Umbilical cord (tissue), 2 donors: ENCODE data around the gene MYL5. TPM values are rescaled to one million over a fixed set of nuclear protein-coding genes. Genes with fewer than 3 reads are reported as not detected.
"Not testable (repeated sequence)": the region's sequence is repeated elsewhere in the genome, so short reads cannot be mapped to it uniquely, and the experiment has no call there.

Experiments used
- DNase-seq: peaks from one replicate; pipeline ENCODE4 v3.0.0-alpha.2; 2015; ENCODE audit warnings: low spot score
- total RNA-seq: library from RNA; depleted of rRNA; stranded (reverse); fragments of >200 nt; gene quantifications from one replicate; pipeline ENCODE4 v1.2.3, GENCODE V29; 2014; ENCODE audit warnings: low replicate concordance; ENCODE audit not compliant: insufficient read depth

MYL5 gene
- total RNA-seq, 1 donor from 2014 or later, result 10.1 TPM

DNA sequence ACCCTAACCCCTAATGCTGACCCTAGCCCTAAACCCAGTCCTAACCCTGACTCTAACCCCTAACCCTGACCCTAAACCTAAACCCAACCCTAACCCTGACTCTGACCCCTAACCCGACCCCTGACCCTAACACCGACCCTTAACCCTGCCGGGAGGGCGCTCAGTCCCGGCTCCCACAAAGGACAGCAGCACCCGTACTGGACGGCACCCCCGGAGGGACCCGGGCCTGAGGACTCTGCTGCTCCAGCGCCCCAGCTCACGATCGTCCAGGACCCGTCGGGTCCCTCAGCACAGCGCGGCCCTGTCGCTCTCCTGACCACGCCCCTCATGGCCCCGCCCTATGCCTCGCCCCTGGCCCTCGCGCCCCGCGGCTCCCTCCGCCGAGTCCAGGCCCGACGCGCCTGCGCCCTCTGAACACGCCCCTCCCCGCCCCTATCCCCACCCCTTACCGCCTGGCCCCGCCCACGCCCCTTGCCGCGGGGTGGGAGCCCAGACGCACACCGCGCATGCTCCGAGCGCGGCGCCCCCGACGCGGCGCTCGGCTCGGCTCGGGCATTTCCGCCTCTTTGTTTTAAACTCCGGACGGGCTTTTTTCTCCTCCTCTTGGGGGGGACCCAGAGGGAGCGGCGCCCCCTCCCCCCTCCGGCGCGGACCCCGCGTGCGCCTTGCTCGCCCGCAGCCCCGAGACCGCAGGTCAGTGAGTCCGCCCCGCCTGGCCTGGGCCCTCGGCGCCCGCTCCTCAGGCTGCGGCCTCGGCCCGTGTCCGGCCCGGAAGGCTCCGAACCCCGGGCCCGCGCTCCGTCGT lies 31.1 kb downstream of the MYL5 start, which contains the start of gene PCGF3:
Gene PCGF3, plus strand, starts transcription at position 555 of the 805 bp plus-strand sequence. CDS start 27,849 bp downstream, outside the sequence.
- DNase-seq, result peak; percentile 97

DNA sequence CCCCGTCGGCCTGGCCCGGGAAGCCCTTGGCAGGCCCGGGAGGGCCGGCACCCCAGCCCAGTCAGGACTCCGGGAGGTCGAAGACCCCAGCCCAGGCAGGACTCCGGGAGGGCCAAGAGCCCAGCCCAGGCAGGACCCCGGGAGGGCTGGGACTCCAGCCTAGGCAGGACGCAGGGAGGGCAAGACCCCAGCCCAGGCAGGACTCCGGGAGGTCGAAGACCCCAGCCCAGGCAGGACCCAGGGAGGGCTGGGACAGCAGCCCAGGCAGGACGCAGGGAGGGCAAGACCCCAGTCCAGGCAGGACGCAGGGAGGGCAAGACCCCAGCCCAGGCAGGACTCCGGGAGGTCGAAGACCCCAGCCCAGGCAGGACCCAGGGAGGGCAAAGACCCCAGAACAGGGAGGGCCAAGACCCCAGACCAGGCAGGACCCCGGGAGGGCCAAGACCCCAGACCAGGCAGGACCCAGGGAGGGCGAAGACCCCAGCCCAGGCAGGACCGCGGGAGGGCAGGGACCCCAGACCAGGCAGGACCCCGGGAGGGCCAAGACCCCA lies 31.8 kb downstream of the MYL5 start:
- DNase-seq, result not testable (repeated sequence)

DNA sequence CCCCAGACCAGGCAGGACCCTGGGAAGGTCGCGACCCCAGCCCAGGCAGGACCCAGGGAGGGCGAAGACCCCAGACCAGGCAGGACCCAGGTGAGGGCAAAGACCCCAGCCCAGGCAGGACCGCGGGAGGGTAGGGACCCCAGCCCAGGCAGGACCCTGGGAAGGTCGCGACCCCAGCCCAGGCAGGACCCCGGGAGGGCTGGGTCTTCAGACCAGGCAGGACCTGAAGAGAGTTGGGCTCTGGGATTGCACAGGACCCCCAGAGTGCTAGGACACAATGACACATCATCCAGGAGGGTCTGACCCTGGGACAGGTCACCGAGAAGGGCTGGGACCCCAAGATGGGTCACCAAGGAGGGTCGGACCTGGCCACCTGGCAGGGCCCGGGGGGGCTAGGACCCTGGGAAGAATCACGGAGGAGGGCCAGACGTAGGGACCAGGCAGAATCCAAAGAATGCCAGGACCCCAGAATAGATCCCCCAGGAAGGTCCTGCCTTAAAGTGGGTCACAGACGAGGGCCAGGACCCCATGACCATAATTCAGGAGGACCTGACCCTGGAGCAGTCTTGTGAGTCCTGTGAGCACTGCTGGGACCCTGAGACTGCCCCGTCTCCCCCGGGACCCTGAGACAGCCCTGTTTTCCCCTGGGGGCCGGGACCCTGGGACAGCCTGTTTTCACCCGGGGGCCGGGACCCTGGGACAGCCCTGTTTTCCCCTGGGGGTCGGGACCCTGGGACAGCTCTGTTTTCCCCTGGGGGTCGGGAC lies 32.7 kb downstream of the MYL5 start:
- DNase-seq, result no peak

DNA sequence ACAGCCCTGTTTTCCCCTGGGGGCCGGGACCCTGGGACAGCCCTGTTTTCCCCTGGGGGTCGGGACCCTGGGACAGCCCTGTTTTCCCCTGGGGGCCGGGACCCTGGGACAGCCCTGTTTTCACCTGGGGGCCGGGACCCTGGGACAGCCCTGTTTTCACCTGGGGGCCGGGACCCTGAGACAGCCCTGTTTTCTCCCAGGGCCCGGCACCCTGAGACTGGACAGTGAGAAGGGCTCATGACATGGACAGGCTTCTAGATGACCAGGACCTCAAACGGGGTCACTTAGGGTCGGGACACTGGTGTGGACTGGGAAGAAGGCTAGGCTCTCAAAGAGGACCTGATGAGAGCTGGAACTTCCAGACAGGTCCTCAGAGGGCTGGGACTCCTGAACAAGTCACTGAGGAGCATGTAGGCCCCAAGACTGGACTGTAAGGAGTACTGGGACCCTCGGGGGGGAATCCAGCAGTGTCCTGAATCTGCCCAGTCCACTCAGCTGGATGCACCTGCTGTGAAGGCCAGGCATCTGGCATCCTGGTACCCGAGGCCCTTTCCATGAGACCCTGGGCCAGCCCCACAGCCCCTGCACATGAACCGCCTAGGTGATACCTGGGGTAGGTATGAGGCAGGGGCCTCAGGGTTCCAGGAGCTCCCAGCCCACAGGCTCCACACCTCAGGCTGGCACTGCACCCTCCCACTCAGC lies 33.7 kb downstream of the MYL5 start:
- no peak for DNase-seq

DNA sequence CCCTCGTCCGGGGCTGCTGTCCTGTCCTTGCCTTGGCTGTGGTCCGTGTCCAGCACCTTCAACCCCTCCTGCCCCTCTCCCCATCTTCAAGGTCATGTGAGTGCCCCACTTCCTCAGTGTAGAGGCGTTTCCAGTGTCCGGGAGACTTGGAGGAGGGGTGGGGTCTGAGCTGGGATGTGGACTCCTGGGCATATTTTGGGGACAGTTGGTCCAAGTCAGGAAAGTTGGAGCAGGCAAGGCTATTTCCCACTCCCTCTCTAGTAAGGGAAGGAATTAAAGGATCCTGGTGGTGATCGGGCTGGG lies 34.2 kb downstream of the MYL5 start:
- DNase-seq, result no peak

DNA sequence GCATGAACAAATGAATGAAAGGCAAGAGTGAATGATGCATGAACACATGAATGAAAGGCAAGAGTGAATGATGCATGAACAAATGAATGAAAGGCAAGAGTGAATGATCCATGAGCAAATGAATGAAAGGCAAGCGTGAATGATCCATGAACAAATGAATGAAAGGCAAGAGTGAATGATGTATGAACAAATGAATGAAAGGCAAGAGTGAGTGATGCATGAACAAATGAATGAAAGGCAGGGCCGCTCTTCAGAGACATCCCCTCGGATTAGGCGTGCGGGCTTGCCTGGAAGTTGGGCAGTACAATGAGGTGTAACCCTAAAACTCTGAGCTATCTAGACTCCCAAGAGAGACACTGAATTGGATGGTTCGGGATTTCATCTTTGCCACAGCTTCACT lies 35.0 kb downstream of the MYL5 start:
- DNase-seq, result no peak

DNA sequence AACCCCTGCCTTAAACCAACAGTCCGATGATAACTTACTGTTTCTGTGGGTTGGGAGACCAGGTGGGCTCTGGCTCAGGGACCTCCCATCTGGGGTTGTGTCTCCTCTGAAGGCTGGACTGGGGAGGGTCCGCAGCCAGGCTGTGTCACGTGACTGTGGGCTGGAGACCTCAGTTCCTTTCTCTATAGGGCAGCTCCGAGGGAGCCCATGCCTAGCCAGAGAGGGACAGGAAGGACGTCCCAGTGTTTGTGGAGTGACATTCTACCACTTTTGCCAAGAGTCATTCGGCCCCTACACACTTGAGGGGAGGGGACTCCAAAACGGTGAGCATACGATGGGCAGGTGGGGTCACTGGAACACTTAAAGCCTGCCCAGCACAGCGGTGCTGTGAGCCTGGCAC lies 35.8 kb downstream of the MYL5 start:
- DNase-seq, result no peak

DNA sequence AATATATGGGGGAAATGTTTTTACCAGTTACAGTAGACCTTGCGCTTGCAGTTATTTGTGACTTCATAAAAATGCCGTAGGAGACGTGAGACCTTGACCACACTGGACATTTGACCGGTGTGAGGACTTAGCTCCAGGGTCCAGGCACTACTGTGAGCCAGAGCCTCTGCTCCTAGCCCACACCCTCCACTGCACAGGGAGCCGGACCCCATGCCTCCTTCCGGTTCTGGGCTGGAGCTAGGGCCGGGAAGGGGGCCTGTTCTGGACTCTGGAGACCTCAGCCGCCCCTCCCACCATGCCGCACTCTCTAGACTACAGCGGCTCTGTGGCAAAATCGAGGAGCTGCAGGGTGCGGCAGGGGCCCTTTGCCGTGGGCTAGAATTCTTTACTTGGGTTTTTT lies 36.6 kb downstream of the MYL5 start:
- DNase-seq, result no peak

DNA sequence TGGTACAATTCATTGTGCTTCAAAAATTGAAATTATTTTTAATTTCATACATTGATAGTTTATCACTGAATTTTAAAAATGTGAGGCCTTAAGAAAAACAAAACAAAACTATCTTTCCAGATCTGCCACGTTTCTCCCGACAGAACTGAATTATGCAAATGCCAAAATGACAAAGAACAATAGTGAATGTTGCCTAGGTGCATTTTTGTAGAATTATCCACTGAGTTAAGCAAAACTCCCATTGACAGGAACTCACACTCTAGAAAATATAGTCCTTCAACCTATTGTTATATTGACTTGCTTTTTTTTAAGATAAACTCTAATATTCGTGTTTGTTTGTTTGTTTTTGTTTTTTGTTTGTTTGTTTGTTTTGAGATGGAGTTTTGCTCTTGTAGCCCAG lies 37.8 kb downstream of the MYL5 start:
- no peak for DNase-seq

DNA sequence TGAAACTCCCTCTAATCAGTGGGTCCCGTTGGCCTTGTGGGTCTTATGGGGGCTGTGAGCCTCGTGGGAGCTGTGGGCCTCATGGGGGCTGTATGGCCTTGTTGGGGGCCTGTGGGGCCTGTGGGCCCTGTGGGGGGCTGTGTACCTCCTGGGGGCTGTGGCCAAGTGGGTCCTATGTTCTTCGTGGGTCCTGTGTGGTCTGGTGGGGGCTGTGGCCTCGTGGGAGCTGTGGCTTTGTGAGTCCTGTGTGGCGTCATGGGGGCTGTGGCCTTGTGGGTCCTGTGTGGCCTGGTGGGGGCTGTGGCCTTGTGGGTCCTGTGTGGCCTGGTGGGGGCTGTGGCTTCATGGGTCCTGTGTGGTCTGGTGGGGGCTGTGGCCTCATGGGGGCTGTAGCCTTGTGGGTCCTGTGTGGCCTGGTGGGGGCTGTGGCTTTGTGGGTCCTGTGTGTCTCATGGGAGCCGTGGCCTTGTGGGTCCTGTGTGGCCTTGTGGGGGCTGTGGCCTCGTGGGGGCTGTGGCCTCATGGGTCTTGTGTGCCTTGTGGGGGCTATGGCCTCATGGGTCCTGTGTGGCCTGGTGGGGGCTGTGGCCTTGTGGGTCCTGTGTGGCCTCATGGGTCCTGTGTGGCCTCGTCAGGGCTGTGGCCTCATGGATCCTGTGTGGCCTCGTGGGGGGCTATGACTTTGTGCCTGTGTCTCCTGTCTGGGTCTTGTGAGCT lies 38.7 kb downstream of the MYL5 start:
- no peak for DNase-seq

DNA sequence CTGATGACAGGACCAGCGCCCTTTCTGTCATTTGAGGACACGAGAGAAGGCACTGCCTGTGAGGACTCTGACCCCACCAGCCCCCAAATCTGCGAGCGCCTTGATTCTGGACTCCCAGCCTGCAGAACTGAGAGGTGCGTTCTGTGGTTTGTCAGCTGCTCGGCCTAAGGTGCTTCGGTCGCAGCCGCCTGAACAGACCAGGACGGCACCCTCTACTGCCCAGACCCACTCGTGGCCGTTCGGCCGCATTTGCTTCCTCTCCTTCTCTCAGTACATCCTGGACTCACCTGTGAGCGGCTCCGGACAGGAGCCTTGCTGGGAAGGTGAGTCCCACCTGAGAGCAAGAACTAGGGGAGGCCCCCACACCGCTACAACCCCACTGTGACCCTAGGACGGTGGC lies 39.7 kb downstream of the MYL5 start:
- DNase-seq, result no peak

DNA sequence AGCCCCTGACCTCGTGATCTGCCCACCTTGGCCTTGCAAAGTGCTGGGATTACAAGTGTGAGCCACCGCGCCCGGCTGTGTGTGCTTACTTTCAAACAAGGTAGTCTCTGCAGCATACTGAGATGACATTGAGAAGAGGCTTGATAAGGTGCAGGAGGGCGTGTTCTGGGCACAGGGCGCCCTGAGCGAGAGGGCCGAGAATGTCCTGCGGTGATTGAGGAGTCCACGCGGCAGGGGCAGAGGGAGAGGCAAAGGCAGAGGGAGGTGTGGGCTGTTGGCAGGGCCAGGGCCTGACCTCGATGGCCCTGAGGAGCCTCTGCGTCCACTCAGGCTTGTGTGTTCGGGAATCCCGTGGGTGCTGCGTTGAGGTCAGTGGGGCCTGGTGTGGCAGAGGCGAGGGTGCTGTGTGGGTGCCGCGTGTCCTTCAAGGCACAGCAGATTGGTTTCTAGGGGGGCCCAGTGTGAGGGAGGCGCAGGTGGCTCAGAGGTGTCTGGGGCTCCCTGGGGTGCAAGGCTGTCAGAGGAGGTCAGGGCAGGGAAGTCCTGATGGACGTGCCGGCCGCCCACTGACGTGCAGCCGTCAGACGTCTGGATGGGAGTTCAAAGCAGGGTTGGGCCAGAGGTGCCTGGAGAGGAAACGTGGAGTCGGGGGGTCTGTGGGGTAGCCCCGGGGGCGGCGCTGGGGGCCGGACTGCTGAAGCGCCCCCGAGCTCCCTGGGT lies 43.4 kb downstream of the MYL5 start:
- no peak for DNase-seq

DNA sequence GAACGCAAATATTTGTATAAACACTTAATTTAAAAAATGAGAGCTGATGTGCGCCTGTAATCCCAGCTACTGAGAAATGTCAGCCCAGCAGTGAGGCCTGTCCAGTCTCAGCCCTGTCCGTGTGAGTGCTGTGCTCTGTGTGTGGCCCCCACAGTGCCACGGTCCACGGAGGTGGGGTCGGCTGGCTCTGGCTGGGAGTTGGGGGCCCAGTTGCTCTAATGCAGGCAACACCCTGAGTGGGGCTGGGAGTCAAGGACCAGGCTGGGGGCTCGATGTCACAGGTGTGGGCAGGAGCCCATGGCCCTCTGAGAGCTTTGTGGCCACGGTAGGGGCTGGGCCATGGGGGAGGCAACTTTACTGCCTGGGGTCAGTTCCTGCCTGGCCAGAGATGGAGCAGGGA lies 44.1 kb downstream of the MYL5 start:
- DNase-seq, result no peak

DNA sequence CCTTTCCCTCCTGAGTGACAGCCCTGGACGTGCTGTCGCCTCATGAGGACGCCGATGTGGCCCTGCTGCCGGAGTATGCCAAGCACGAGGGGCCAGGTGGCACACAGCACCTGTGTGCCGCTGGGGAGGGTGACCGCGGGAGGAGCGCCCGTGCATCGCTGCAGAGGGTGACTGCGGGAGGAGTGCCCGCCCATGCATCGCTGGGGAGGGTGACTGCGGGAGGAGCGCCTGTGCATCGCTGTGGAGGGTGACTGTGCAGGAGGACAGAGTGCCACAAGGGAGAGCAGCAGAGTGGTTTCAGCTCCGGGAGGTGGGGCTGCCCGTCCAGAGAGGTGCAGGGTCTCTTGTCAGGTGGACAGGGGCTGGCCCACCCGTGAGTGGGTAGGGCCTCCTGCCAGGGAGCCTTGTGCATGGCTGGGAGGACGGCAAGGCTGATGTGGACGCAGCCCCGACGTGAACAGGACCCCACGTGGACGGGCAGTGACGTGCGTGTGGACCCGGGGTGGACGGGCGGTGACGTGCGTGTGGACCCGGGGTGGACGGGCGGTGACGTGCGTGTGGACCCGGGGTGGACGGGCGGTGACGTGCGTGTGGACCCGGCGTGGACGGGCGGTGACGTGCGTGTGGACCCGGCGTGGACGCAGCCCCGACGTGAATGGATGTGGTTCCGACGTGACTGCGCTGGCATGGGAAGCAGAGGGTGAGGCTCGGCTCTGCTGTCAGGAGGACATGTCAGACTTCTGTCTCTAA lies 45.9 kb downstream of the MYL5 start:
- DNase-seq, result no peak

DNA sequence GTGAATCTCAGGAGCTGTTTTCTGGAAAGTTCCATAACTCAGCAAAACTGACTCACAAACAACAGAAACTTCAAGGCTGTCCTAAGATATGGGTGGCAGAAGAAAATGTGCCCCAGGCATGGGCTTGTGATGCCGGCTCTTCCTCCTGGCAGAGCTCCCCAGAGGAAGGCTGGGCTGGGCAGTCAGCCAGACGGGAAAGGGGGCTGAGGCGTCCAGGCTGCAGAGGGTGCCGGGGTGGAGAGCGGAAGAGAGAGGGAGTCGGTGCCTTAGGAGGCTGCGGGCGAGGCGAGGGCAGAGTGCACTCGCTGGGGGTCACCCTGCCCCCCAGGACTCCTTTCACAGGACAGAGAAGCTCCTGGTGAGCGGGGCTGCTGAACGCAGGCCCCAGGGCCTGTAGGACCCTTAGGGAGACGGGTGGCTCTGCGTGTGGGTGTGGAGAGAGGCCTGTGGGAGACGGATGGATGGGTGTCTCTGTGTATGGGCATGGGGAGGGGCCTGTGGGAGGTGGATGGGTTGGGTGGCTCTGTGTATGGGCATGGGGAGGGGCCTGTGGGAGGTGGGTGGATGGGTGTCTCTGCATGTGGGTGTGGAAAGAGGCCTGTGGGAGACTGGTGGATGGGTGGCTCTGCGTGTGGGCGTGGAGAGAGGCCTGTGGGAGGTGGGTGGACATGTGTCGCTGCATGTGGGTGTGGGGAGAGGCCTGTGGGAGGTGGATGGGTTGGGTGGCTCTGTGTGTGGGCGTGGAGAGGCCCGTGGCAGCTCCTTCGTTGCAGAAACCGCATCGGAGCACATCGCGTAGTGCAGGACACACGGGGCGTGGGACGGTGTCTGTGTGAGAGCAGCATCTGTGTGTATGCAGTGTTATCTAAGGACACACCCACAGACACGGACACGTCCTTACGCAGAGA lies 47.2 kb downstream of the MYL5 start:
- peak; percentile 44 for DNase-seq

DNA sequence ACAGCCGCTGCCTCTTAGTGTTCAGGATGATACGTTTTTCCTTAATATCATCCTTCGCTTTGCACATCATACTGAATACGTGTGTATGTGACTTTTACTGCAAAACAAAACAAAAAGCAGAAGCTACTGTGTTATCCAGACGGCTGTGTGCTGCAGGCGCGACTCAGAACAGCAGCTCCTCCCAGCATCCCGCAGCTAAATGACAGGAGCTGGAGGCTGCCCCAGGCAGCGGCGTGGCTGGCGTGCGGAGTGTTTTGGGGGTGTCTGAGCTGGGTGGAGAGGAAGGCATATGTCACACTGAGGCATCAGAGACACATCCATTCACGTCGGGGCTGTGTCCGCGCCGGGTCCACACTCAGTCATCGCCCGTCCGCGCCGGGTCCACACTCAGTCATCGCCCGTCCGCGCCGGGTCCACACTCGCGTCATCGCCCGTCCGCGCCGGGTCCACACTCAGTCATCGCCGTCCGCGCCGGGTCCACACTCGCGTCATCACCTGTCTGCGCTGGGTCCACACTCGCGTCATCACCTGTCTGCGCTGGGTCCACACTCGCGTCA lies 47.9 kb downstream of the MYL5 start:
- DNase-seq, result no peak

DNA sequence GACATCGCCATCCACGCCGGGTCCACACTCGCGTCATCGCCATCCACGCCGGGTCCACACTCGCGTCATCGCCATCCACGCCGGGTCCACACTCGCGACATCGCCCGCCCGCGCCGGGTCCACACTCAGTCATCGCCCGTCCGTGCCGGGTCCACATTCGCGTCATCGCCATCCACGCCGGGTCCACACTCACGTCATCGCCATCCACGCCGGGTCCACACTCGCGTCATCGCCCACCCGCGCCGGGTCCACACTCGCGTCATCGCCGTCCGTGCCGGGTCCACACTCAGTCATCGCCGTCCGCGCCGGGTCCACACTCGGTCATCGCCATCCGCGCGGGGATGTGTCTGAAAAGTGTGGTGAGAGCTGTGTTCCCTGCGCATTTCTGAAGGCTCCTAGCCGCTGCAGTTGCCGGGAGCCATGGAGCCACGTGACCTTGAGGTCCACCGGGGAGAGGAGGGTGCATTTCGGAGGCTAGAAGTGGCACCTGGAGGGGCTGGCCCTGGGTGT lies 48.6 kb downstream of the MYL5 start:
- DNase-seq, result no peak

DNA sequence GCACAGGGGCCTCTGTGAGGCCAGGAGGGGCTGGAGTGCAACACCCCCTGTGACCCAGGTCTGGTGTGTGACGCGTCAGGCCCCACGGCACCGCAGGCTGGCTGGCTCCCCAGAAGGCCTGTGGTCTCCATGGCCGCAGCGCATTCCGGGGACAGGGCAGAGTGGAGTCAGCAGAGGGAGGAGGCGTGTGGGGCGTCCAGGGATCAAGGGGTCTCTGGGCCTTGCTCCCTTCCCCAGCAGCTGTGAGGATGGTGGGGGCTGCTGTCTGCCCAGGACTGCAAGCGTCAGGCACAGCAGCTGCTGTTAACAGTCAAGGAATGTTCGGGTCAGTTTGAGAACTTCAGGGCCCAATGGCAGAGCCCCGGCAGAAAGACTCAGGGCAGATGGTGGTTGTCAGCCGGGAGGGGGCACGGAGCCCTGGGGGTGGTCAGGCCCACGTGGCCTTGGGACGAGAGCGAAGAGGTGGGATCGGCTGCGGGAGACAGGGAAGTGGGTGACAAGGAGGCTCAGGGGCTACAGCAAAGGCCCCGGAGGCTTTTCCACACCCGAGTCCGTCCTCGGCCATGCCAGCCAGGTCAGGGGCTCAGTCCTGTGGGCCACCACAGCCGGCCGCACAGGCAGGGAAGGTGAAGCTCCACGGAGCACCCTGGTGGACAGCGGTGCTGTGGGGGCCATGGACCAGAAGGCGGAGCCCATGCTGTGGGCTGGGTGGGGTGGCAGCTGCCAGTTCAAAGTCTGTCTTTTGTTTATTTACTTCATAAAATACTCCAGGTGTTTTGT lies 49.6 kb downstream of the MYL5 start:
- peak; percentile 34 for DNase-seq
